NCI-H510A treated with DMSO at 0.1 percent for 48 hours (cell line): ENCODE results near the gene C2CD4B.

Experiments
- DNase-seq: peaks from one replicate; lab custom pipeline; 2025; lab: John Stamatoyannopoulos, UW

C2CD4B gene

DNA sequence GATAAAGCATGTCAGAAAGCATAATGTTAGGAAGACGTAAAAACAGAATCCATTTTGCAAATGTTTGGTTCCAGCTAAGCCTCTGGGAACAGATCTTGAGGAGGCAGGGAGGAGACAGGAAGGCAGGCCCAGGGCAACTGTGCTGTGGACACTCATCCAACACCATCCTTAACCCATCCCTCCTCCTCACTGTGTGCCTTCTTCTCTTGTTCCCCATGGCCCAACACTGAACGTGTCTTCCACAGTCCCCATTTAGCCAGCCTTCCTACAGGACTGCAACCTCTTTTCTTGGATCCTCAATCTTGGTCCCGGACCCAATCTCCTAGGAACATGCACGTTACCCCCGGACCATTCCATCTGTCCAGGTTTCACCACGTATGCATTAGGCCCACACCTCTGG, 15.4 kb downstream of the C2CD4B start:
- no peak for DNase-seq

- no peak for DNase-seq
Measured at GRCh38 chr15:62147551-62147950, 17.5 kb downstream of the C2CD4B start.

DNA sequence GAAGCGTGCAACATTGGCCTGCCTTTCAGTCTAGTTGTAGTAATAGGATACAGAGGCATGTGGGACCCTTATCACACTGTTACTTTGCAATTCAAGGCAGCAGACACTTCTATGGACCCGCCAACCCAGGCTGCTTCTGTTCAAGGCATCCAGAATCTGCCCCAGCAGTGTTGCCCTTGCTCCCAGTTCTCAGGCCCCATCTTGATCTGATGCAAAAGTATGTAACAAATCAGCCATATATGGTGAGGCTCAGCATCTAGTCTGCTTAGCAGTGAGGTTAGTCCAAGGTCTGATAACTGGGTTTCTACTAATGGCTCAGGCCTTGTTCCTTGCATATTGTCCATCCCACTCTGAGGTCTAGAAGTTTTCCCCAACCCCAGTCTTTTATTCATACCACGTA, 17.9 kb downstream of the C2CD4B start:
- DNase-seq, result no peak

DNA sequence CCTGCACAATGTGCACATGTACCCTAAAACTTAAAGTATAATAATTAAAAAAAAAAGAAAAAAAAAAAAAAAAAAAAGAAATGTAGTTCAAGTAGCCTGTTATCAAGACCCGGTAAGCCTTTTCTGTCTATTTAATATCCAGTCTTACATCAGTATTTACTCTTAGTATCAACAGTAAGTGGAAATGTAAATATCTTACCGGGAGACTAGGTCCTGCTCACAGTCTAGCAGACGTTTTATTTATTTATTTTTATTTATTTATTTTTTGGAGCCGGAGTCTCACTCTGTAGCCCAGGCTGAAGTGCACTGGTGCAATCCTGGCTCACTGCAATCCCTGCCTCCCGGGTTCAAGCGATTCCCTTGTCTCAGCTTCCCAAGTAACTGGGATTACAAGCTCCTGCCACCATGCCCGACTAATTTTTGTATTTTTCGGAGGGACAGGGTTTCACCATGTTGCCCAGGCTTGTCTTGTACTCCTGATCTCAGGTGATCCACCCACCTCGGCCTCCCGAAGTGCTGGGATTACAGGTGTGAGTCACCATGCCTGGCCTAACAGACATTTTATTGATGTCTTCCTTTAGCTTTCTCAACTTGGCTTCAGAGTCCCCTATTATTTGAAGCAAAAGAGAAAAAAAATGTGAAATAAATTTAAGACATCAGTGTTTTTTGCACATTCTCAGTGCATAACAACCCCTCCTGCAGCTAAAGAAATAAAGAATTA, 19.9 kb downstream of the C2CD4B start:
- DNase-seq, result no peak

DNA sequence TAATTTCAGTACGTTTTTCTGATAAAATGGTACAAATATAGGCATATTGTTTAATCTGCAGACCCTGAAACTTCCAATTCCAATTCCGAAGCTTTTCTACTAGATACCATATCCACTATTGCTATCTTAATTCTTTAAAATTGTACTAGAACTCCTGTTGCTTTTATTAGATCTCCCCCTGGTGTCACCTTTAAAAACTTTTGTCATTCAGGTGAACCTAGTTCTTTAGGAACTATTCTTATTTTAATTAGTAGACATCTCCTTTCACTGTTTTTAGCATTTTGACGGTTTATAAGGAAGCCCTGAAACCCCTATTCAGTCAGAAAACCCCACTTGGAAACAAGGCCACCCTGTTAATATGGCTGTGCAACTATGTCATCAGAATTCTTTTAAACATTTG, 22.3 kb downstream of the C2CD4B start:
- DNase-seq, result no peak

DNA sequence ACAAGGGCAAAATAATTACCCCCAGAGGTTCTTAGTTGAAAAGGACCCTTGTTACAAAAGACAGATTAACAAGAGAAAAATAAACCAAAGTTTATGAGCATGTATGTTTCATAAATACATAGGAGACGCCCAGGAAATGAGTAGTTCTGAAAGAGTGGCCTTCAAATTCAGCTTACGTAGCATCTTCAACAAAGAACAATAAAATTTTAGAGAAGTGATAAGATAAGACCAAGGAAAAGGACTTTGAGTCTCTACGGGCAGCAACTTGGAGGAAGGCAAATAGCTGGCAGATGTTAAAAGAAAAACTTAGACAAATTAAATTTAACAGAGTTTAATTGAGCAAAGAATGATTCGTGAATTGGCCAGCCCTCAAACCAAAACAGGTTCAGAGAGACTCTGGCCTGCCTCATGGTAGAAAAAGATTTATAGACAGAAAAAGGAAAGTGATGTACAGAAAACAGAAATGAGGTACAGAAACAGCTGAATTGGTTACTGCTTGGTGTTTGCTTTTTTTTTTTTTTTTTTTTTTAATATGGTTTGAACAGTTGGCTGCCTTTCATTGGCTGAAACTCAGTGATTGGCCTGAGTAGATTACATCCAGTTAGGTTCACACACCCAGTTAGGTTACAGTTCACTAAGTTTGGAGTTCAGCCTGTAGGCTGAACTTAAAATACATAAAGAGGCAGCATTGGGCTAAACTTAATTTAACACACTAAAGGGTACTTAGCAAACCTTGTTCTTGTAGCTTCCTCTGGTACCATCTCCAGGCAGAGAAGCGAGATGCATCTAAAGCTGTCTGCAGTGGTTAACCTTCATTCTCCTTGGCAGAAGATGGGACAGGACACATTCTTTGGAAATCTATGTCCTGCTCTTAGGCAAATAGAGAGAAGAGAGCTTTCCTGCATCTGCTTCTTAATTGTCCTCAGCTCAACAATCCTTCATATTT, 23.2 kb downstream of the C2CD4B start:
- DNase-seq, result no peak

GRCh38 chr15:62141200-62141599, 23.9 kb downstream of the C2CD4B start:
- DNase-seq, result no peak

- no peak for DNase-seq
Measured at GRCh38 chr15:62138124-62138523, 27.0 kb downstream of the C2CD4B start.

DNA sequence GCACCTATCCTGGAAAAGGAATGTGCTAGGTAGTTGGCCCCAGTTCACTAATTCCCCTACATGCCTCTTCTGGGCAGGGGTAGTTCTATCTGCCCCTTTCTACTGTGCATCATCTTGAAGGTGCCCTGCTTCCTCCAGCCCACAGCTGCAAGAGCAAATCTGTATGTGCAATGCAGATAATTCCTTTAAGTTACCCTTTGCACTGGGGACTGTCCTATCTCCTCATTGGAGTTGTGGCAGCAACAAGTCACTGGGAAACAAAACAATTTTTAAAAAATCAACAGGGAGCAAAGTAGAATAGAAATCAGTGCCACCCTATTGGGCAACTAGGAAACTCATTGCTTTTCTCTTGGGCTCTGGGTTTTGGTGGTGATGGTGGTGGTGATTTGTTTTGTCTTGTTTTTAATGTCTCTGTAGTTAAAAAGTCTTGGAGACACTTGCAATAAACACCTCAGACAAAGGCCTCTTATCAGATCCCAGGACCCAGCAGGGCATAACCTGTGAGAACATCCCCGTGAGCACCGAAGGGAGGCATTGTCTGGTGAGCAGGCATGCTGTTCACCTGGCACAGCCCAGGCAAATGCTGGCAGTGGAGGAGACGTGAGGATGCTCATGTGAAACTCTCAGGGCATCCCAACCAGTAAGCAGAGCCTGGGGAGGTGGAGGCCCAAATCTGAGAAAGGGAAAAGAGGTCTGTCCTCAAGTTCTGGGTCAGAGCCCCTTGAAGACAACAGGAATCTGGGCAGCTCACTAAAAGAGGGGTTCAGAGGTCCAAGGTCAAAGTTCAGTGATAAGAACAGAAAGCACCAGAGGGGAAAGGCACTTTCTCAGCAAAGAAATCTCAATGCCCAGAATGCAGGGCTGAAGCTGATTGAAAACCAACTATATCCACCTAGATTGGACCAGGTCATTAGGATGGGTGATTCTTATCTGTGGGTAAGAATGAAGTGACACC, 27.9 kb downstream of the C2CD4B start:
- no peak for DNase-seq

GRCh38 chr15:62135532-62136134, 29.5 kb downstream of the C2CD4B start:
- DNase-seq, result no peak

DNA sequence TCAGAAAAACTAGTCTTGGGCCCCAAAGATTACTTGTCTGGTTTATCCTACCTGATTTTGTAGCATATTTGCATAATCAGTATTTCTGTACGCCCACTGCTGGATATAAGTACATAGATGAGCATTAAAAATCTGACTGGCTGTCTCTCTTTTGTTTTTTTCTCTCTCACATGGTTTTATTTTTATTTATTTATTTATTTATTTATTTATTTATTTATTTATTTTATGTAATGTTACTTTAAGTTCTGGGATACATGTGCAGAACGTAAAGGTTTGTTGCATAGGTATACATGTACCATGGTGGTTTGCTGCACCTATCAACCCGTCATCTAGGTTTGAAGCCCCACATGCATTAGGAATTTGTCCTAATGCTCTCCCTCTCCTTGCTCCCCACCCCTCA, 31.9 kb downstream of the C2CD4B start:
- no peak for DNase-seq

- no peak for DNase-seq
Measured at GRCh38 chr15:62128916-62129315, 36.2 kb downstream of the C2CD4B start.

DNA sequence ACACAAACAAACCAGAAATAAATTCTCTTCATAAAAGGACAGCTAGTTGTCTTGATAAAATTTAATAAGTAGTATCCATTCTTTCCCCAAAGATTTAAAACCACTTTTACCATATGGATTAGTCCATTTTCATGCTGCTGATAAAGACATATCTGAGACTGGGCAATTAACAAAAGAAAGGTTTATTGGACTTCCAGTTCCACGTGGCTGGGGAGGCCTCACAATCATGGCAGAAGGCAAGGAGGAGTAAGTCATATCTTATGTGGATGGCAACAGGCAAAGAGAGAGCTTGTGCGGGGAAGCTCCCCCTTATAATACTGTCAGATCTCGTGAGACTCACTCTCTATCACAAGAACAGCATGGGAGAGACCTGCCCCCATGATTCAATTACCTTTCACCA, 38.7 kb downstream of the C2CD4B start:
- no peak for DNase-seq

- peak; percentile 76 for DNase-seq
Measured at GRCh38 chr15:62125773-62126172, 39.3 kb downstream of the C2CD4B start.

DNA sequence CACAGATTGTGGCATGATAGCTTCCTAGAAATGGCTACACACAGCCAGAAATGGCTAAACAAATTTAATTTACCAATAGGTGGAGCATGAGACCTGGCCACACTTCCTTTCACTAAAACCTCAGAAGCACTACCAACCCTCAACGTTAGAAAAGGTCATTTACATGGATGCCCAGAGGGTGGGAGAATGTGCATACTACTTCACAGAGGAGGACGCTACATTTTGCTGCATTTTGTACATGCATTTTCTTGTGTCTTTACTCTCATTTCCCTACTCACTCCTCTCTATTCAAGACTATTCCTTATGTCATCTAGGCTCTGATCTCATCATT, 40.1 kb downstream of the C2CD4B start:
- DNase-seq, result no peak

GRCh38 chr15:62124176-62124972, 40.7 kb downstream of the C2CD4B start:
- DNase-seq, result peak; percentile 53

- no peak for DNase-seq
Measured at GRCh38 chr15:62122249-62122648, 42.8 kb downstream of the C2CD4B start.

- no peak for DNase-seq
Measured at GRCh38 chr15:62121273-62122015, 43.6 kb downstream of the C2CD4B start.

- DNase-seq, result no peak
Measured at GRCh38 chr15:62120776-62121175, 44.3 kb downstream of the C2CD4B start.

- DNase-seq, result no peak
Measured at GRCh38 chr15:62119874-62120273, 45.2 kb downstream of the C2CD4B start.
